Type B pancreatic cell (in vitro differentiated cells): ENCODE measurements around the gene CPNE2. TPM values are rescaled to one million over a fixed set of nuclear protein-coding genes. Genes with fewer than 3 reads are reported as not detected.

ENCODE experiments used
- DNase-seq: peaks from one replicate; pipeline ENCODE4 v3.0.0; 2021; ENCODE audit warnings: mixed read lengths; ENCODE audit not compliant: unreplicated experiment; ENCODE audit errors: extremely low spot score
- H3K27ac Mint-ChIP-seq: 2 replicates; pipeline ENCODE4 v1.8.0; 2021; ENCODE audit warnings: mild to moderate bottlenecking, mixed read lengths
- H3K27me3 Mint-ChIP-seq: 2 replicates; pipeline ENCODE4 v1.8.0; 2021; ENCODE audit warnings: mixed read lengths
- H3K36me3 Mint-ChIP-seq: 2 replicates; pipeline ENCODE4 v1.8.0; 2021; ENCODE audit warnings: mixed read lengths
- H3K4me1 Mint-ChIP-seq: one replicate; pipeline ENCODE4 v1.8.0; 2021; ENCODE audit warnings: mixed read lengths; ENCODE audit not compliant: unreplicated experiment
- H3K4me3 Mint-ChIP-seq: 2 replicates; pipeline ENCODE4 v1.8.0; 2021; ENCODE audit warnings: mild to moderate bottlenecking, mixed read lengths
- H3K9me3 Mint-ChIP-seq: 2 replicates; pipeline ENCODE4 v1.8.0; 2021; ENCODE audit warnings: mixed read lengths
- total RNA-seq: library from RNA; stranded (reverse); gene quantifications from 2 replicates; pipeline ENCODE4 v1.2.1, GENCODE V29; 2021; ENCODE audit warnings: low replicate concordance
- TF ChIP-seq, protein P1 (sequence below): fragments of 200-600 bp; sonication (generic); conservative IDR thresholded peaks from 2 replicates; pipeline ENCODE4 v1.5.0; 2021; ENCODE audit warnings: antibody characterized with exemption, mild to moderate bottlenecking

The CPNE2 gene
- total RNA-seq, 1 donor from 2014 or later: 28.8 TPM

DNA sequence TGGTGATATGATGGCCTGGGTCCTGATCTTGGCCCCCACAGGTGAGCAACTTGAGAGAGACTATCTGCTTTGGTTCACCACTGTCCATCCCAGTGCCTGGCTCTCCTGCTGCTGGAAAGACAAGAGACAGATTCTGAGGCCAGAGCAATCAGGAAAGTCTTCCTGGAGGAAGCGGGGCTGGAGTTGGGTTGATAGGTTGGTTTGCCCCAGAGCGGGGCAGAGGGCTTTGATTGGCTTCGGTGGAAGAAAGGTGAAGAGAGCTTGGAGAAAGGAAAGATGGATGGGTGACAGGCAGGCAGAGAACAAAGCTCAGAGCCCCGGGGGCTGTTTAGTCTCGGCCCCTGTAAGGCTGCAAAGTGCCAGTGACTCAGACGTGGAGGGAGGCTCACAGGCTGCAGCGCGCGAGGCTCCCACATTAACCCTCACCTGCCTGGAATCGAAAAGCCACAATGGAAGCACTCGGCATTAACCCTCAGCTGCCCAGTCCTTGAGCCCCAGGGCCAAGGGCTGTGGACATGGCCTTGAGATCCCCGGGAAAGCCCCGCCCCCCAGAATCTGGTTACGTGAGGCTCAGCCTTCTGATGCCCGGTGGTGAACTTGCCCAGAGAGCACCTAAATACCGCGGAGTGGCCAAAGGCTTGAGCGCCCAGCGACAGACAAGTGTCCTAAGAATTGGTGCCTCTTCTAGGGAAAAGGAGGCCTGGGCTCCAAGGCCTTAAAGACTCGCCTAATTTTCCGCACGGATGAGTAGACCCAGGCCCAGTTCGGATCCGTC, 996 bp upstream of the CPNE2 start:
- H3K4me3 Mint-ChIP-seq: peak overlapping the region; percentile 90
- TF ChIP-seq, protein P1, sequence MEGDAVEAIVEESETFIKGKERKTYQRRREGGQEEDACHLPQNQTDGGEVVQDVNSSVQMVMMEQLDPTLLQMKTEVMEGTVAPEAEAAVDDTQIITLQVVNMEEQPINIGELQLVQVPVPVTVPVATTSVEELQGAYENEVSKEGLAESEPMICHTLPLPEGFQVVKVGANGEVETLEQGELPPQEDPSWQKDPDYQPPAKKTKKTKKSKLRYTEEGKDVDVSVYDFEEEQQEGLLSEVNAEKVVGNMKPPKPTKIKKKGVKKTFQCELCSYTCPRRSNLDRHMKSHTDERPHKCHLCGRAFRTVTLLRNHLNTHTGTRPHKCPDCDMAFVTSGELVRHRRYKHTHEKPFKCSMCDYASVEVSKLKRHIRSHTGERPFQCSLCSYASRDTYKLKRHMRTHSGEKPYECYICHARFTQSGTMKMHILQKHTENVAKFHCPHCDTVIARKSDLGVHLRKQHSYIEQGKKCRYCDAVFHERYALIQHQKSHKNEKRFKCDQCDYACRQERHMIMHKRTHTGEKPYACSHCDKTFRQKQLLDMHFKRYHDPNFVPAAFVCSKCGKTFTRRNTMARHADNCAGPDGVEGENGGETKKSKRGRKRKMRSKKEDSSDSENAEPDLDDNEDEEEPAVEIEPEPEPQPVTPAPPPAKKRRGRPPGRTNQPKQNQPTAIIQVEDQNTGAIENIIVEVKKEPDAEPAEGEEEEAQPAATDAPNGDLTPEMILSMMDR: no peak
- H3K36me3 Mint-ChIP-seq: no peaks in the 10 kb centered on the region
- H3K4me1 Mint-ChIP-seq: peaks cover 11% of the 10 kb centered on the region
- H3K27ac Mint-ChIP-seq: peak overlapping the region; percentile 88
- DNase-seq: no peak
- no peaks in the 10 kb centered on the region for H3K9me3 Mint-ChIP-seq
- H3K27me3 Mint-ChIP-seq: peaks cover 6% of the 10 kb centered on the region

DNA sequence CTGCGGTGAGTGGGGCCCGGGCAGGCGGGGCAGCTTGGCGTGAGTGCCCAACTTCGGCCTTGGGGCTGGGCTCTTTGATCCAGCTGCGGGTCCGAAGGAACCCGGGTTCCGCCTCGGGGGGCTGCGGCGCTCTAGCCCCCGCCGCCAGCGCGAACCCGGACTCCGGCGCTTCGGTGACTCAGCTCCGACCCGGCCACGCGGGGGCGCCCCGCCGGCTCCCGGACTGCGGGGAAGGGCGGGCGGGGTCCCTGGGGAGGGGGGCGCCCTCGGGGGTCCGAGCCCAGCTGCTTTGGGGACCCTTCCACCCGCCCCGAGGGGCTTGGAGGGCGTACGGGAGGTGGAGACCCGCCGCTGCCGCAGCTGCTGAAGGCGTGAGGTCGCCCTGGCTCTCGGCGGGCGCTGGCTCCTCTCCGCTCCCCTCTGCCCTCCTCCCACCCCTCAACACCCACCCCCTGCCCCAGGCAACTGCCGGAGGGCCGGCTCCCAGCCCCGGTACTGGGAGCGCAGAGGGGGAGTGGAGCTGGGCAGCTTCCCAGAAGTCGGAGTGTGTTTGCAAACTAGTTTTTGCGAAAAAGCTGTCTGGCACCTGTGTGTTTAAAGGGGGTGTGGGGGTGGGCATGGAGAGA, 516 bp downstream of the CPNE2 start:
- Mint-ChIP-seq H3K4me1 (peaks cover 14% of the 10 kb centered on the region), H3K27ac (peak overlapping the region; percentile 80), H3K27me3 (peaks cover 6% of the 10 kb centered on the region), H3K4me3 (peak overlapping the region; percentile 88), H3K36me3 (no peaks in the 10 kb centered on the region), H3K9me3 (no peaks in the 10 kb centered on the region)
- DNase-seq: no peak
- TF ChIP-seq, protein P1: peak; percentile 80

DNA sequence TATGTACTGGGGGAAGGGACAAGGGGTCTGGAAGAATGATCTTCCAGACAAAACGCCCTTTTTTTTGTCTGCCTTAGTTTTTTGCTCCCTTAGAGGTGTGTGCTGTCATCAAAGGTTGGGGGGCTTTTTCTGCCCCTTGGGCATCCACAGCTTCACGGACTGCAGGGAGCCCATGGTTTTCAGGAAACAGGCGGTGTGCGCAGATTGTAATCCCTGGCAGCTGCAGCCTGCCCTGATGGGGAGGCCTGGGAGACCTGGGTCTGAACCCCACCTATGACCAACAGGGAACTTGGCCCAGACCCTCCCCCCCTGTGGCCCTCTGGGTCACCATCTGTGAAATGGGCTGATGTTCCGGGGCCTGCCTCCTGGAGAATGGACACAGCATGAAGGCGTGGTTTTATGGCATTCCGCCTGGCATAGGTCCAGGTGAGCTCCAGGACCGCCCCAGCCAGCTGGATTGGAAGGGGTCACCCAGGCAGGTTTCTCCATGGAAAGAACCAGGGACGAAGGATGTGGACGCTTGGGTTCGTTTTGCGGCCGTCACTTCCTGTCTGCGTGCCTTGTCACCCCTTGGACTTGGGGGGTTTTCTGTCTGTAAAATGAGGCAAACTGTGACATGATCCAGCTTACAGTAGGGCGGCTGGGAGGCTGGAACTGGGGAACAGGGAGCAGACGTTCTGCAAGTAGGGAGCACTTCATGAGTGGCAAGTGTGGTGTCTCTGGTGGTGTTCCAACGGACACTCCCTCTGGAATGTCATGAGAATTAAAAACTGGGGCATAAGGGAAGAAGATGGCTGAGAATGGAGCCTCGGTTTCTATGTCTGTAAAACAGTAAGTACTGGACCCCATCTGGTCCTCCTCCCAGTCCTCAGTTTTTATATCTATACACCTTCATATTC, 1.5 kb downstream of the CPNE2 start:
- DNase-seq: no peak
- H3K27ac Mint-ChIP-seq: peak overlapping the region; percentile 80
- TF ChIP-seq, protein P1: no peak
- H3K4me3 Mint-ChIP-seq: peak overlapping the region; percentile 88
- H3K9me3 Mint-ChIP-seq: no peaks in the 10 kb centered on the region
- no peaks in the 10 kb centered on the region for H3K36me3 Mint-ChIP-seq
- H3K27me3 Mint-ChIP-seq: peaks cover 6% of the 10 kb centered on the region
- H3K4me1 Mint-ChIP-seq: peaks cover 18% of the 10 kb centered on the region

DNA sequence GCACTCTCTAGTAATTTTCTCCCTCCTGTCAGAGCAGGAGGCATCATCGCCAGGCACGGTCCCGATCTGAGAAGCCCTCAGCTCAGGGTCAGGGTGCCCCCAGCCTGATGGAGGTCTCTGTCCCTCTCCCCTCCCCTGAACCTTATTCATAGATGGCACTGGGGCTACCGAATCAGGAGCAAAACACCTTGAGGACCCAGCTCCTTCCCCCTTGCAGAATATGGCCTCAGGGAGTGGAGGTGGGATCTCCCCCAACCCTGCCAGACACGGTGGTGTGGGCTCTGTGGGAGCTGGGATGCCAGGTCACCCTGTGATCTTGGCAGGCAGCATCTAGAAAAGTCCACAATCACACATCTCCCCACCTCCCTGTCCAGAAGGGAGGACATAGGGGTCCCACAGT, 2.5 kb downstream of the CPNE2 start:
- TF ChIP-seq, protein P1: no peak
- H3K27me3 Mint-ChIP-seq: peaks cover 6% of the 10 kb centered on the region

DNA sequence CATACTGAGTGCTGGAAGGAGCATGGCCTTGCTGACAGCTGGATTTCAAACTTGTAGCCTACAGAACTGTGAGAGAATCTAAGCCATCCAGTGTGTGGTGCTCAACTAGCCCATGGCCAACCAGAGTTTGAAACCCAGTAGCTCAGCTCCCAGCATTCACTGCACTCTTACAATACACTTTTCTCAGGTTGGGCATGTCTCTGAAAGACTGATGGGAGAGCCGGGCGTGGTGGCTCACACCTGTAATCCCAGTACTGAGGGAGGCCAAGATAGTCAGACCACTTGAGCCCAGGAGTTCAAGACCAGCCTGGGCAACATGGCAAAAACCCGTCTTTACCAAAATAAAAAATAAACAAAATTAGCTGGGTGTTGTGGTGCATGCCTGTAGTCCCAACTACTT, 3.8 kb downstream of the CPNE2 start:
- no peaks in the 10 kb centered on the region for H3K9me3 Mint-ChIP-seq
- peaks cover 2% of the 10 kb centered on the region for H3K27me3 Mint-ChIP-seq
- TF ChIP-seq, protein P1: no peak
- no peak overlapping the region for H3K4me3 Mint-ChIP-seq
- DNase-seq: no peak
- H3K36me3 Mint-ChIP-seq: no peaks in the 10 kb centered on the region
- H3K4me1 Mint-ChIP-seq: peaks cover 14% of the 10 kb centered on the region
- H3K27ac Mint-ChIP-seq: peak overlapping the region; percentile 1

More for the DNA sequence above, 2.5 kb downstream of the CPNE2 start:
- Mint-ChIP-seq H3K27ac (no peak overlapping the region), H3K36me3 (no peaks in the 10 kb centered on the region), H3K4me3 (peak overlapping the region; percentile 68), H3K9me3 (no peaks in the 10 kb centered on the region), H3K4me1 (peaks cover 18% of the 10 kb centered on the region)
- no peak for DNase-seq
